Measurements from ENCODE around the gene PRDX3.
A peak's percentile ranks its signal among the peaks of the same experiment; 100 is the strongest.

The PRDX3 gene

GRCh38 chr10:119178372-119179119 lies at the start of gene PRDX3:
PRDX3 (minus strand) TSS chr10:119178812; CDS start chr10:119178790, 22 bp downstream.
- DNase-seq = peak; percentile 89

- no peak for DNase-seq
These were observed 49.2 kb upstream of the PRDX3 start for GRCh38 chr10:119227825-119228224.

DNA sequence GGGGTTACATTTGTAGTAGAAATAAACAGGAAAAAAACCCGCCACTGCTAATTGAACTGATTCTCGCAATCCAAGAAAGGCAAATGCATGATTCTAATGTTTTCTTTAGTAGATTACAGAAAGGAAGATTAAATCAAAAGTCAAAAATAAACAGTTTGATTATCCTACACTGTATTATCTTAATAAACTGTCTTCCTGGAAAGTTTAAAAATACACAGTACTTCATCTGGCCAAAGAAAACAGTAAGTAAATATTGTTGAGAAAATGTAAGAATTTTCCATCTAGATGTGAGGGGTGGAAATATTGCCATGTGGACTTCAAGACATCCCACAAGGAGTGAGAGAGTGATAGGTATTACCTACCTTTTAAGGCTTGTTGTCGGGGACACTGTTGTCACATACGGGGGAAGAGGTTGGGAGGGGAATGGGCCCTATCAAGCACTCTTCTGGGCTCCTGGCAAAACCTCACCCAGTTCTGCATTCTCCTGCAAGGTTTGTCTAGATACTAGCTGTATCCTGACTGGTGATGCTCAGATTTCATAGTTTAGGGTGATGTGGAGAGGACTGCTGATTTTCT lies 46.6 kb upstream of the PRDX3 start:
- no peak for DNase-seq

GRCh38 chr10:119222966-119223386 lies 44.4 kb upstream of the PRDX3 start:
- DNase-seq = no peak

- DNase-seq = no peak
These were observed 43.9 kb upstream of the PRDX3 start for GRCh38 chr10:119222537-119222936.

DNA sequence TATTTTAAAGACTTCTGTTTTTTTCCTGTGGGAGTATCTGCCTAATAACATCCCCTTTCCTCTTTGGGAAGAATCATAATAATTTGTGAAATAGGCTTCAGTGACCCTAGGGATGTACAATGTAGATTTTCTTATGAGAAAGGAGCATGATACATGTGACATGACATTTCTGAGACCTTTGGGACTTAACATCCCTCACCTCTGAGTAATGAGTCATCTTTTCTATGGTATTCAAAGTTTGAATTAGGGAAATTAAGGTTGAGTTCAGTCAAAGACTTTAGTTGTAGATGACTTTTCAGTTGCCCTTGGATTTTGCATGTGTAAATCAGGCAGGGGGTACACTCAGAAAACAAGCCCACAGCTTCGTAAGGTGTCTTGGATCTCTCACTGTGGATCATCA lies 43.1 kb upstream of the PRDX3 start:
- no peak for DNase-seq

- no peak for DNase-seq
These were observed 42.6 kb upstream of the PRDX3 start for GRCh38 chr10:119221201-119221600.

- DNase-seq = no peak
These were observed 41.3 kb upstream of the PRDX3 start for GRCh38 chr10:119219871-119220270.

DNA sequence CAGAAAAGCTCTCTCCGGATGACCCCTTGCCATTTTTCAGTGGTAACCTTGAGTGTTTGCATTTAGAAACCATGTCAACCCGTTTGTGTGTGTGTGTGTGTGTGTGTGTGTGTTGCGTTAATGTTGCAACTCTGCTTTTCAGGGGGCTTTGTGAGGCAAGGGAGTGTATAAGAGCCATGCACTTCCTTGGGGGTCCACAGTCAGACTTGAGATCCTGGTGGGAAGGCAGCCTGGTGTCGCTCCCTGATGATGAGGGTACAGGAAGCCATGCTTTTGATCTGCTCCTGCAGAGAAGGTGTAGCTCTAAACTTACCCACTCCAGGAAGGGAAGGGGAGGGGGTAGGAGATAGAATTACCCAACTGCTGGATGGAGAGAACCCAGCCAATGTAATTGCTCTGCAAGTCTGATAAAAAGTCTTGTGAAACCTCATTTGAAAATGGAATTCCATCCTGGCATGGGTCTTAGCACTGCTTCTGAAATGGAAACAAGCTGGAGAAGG lies 39.4 kb upstream of the PRDX3 start:
- no peak for DNase-seq

DNA sequence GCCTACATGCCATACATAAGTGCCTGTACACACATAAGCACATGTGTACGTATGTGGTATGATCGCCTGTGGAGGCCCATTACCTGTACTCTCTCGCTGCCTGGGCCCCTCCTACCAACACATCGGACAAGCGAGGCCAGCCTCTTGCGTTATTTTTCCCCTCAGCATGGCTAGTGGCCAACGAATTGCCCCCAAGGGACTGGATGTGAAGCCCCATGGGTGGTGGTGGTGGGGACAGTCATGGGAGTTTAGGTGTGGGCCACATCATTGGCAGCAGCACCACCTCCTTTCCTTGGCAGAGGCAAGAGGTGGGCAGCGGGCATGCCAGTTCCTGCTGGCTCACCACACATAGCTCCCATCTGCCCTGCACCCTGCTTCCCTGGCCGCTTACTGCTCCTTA lies 38.8 kb upstream of the PRDX3 start:
- DNase-seq = no peak

DNA sequence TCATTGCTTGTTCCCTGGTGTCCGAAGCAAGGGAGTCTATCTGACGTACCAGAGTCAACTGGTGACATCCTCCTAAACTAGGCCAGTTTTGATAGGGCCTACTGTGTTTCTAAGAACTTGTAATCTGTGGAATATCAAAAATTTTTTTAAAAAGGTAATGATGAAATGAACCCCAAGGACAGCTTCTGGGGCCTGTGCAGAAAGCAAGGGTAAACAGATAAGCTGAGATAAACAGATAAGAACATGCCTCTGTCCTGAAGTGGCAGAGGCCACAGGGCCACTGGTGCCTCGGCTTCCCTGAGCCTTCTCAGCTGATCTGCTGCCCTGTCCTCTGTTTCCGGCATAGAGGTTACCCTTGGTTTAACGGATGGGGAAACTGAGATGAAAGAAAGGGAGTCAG lies 37.5 kb upstream of the PRDX3 start:
- no peak for DNase-seq

GRCh38 chr10:119215371-119215770 lies 36.8 kb upstream of the PRDX3 start:
- DNase-seq = no peak

GRCh38 chr10:119211625-119212441 lies 33.2 kb upstream of the PRDX3 start:
- no peak for DNase-seq

DNA sequence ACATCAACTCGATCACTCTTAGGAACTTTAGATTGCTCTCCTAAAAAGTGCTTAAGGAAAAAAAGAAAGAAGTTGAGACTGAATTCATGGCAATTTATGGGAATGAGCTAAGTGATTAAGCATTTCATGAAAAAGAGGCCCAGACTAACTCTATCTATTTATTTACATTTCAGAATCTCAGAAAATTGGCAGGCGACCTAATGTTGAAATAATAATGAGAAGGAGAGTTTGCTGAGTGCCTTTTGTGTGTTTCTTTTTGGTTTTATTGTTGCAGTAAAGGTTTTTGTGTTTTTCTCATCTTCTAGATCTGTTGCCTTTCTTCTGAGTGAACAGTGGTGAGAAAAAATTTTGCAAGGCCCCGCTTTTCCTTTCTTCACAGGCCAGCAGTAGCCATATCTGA lies 32.6 kb upstream of the PRDX3 start:
- no peak for DNase-seq

DNA sequence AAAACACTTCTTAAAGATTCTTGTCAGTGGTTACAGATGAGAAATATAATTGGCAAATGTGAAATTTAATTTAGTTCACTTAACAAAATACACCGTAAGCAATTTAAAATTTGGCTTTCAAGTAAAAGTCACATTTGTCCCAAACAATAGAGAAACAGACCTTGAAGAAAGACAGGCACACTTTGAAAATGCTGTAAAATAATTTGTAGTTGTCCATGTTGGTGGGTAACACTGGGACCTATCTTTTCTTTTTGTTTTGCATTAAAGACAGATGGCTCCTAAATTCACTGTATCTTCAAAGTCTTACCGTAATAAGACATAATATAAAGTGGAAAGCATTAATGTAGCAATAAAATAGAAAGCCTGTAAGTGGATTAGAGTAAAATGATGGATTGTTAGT lies 32.0 kb upstream of the PRDX3 start:
- no peak for DNase-seq

- DNase-seq = no peak
These were observed 31.2 kb upstream of the PRDX3 start for GRCh38 chr10:119209736-119210355.

- peak; percentile 34 for DNase-seq
These were observed 30.6 kb upstream of the PRDX3 start for GRCh38 chr10:119209035-119209735.

DNA sequence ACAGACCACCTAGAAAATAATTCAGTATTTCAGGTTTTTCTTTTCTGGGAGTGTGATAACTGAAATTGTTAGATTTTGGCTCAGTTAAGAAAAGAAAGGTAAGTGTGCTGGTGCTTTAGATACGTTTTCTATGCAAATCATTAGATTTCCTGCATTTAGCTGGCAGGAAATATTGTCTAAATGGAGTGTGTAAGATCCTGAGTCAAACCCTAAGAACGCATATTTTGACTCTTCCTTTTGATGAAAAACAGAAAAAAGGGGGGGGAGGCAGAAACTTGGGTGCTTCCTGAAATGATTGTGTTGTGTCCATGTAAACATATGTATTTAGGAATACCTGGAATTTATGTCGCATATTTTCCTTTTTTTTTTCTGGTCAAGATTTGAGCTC lies 29.9 kb upstream of the PRDX3 start:
- no peak for DNase-seq

- DNase-seq = peak; percentile 27
These were observed 29.3 kb upstream of the PRDX3 start for GRCh38 chr10:119207713-119208552.

DNA sequence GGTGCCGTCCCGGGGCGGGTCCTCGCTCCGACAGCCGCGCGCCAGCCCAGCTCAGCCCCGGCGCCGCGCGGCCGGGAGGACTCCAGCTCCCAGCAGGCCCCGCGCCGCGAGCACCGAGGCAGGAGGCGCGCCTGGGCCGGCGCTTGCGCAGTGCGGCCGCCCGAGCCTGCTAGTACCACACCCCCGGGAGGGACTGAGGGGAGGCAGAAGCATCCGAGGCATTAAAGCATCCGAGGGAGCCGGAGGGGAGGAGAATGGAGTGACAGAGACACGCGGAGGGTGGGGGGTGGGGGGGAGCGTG lies 28.7 kb upstream of the PRDX3 start, which contains the start of gene GRK5:
TSS of gene GRK5 (plus strand) at position 206 of the 301 bp plus-strand sequence. CDS start 347 bp downstream, outside the sequence.
- DNase-seq = peak; percentile 93

DNA sequence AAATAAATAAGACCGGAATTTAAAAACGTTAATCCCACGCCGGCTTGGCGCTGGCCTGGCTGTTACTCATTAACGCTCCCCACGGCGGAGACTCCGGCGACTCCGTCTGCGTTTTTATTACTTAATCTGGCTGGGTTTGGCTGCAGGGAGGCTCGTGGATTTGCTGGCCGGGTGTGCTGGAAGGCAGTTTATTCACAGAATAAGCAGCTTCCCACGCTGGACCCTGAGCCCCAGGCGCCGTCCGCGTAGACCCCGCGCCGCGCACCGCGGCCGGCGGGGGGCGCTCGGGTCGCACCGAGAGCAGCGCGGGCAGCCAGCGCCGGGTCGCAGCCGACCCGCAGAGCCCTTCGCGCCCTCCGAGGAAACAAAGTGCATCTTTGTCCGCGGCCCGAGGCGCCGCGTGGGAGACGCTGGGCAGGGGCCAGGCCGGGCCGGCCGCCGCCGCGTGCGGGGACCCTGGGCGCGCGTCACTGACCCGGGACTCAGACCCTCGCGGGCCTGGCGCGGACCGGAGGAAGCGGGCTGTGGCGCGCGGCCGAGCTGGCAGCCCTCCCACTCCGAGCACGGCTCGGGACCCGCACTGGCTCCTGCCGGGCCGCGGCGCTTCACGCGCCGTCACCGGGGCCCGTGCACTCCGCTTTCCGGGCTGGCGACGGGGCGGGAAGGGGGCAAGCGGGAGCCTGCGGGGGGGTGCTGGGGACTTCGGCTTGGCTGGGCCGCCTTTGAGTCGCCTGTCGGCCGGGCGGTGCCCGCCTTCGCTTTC lies 28.2 kb upstream of the PRDX3 start:
- peak; percentile 61 for DNase-seq

Measured in activated effector memory CD4-positive, alpha-beta T cell treated with Interleukin-2 at 50 U/mL for 16 hours (primary cell).